Esophagus muscularis mucosa (tissue), 4 donors: ENCODE results near the gene PYGB.

Experiments used
- CTCF ChIP-seq, 3 experiments: fragments of 200-600 bp in 2 of 3; fragments of 450-650 bp in 1 of 3; sonication (generic) in 2 of 3; IDR thresholded peaks; one replicate each; pipeline ENCODE4 v1.5.1; 2017 to 2019; ENCODE audit warnings: antibody characterized with exemption in 3 of 3, mild to moderate bottlenecking in 2 of 3, moderate library complexity in 1 of 3
- EP300 ChIP-seq: sonication (generic); formaldehyde crosslinking; IDR thresholded peaks from one replicate; pipeline ENCODE4 v1.6.1; 2017; ENCODE audit warnings: antibody characterized with exemption
- POLR2A ChIP-seq: fragments of 450-650 bp; IDR thresholded peaks from one replicate; pipeline ENCODE4 v1.6.1; 2017; ENCODE audit warnings: antibody characterized with exemption, moderate library complexity, mild to moderate bottlenecking, low read depth

GRCh38 chr20:25244976-25245375, 2.9 kb upstream of the PYGB start:
- TF ChIP-seq CTCF (IDR thresholded peaks at IDR 0.05) (no peak), POLR2A (no peak), EP300 (no peak)
